ENCODE results near the gene LPCAT3.

GRCh38 chr12:7038591-7038990 lies 20.3 kb upstream of the LPCAT3 start:
- TF ChIP-seq CTCF (conservative IDR thresholded peaks at IDR 0.05; ENCODE audit: low read depth, low read length), result no peak
- TF ChIP-seq EZH2phosphoT487 (IDR thresholded peaks at IDR 0.05; ENCODE audit: borderline replicate concordance, low read length), result no peak

Data from PC-3 (cell line).